Trophoblast cell (in vitro differentiated cells and primary cell): ENCODE data around the gene TPK1.

Source experiments
- DNase-seq, 2 donors: peaks; one replicate each; pipeline ENCODE4 v3.0.0-alpha.2; 2016
- H2AFZ ChIP-seq: 2 replicates; pipeline ENCODE4 v1.6.1; 2013; ENCODE audit warnings: low read length, moderate library complexity, mild to moderate bottlenecking; ENCODE audit not compliant: insufficient read depth, poor library complexity
- H2AK5ac ChIP-seq: 2 replicates; pipeline ENCODE4 v1.6.1; 2013; ENCODE audit warnings: mild to moderate bottlenecking, low read length
- H2BK120ac ChIP-seq: 2 replicates; pipeline ENCODE4 v1.6.1; 2013; ENCODE audit warnings: low read length, mild to moderate bottlenecking, moderate library complexity; ENCODE audit not compliant: insufficient read depth, poor library complexity
- H2BK12ac ChIP-seq: 2 replicates; pipeline ENCODE4 v1.6.1; 2013; ENCODE audit warnings: mild to moderate bottlenecking, low read length, moderate library complexity
- H2BK5ac ChIP-seq: 2 replicates; pipeline ENCODE4 v1.6.1; 2013; ENCODE audit warnings: low read length, low read depth, moderate library complexity, mild to moderate bottlenecking; ENCODE audit not compliant: poor library complexity
- H3K14ac ChIP-seq: 2 replicates; pipeline ENCODE4 v1.6.1; 2013; ENCODE audit warnings: mild to moderate bottlenecking, low read length
- H3K18ac ChIP-seq: 2 replicates; pipeline ENCODE4 v1.6.1; 2013; ENCODE audit warnings: mild to moderate bottlenecking, low read length
- H3K23ac ChIP-seq: 2 replicates; pipeline ENCODE4 v1.6.1; 2013; ENCODE audit warnings: low read length
- H3K27ac ChIP-seq: 2 replicates; pipeline ENCODE4 v1.5.1; 2013; ENCODE audit warnings: low read depth, mild to moderate bottlenecking, inconsistent platforms, low read length, moderate library complexity
- H3K27me3 ChIP-seq: 2 replicates; pipeline ENCODE4 v1.6.1; 2013; ENCODE audit warnings: inconsistent platforms, mild to moderate bottlenecking, low read length, moderate library complexity; ENCODE audit not compliant: insufficient read depth
- H3K36me3 ChIP-seq, 2 experiments: 1 replicate in 1 of 2; 2 replicates in 1 of 2; pipeline ENCODE4 v1.6.1; 2013; ENCODE audit warnings: low read length in 2 of 2, mild to moderate bottlenecking in 2 of 2, moderate library complexity in 1 of 2; ENCODE audit not compliant: insufficient read depth in 2 of 2, control insufficient read depth in 1 of 2
- H3K4ac ChIP-seq: 2 replicates; pipeline ENCODE4 v1.6.1; 2013; ENCODE audit warnings: low read depth, mild to moderate bottlenecking, low read length, moderate library complexity
- H3K4me1 ChIP-seq, 2 experiments: 1 replicate in 1 of 2; 2 replicates in 1 of 2; pipeline ENCODE4 v1.6.1; 2013; ENCODE audit warnings: low read length in 2 of 2, mild to moderate bottlenecking in 2 of 2, moderate library complexity in 1 of 2; ENCODE audit not compliant: insufficient read depth in 2 of 2, control insufficient read depth in 1 of 2
- H3K4me2 ChIP-seq: 2 replicates; pipeline ENCODE4 v1.6.1; 2013; ENCODE audit warnings: inconsistent platforms, mild to moderate bottlenecking, low read length, moderate library complexity
- H3K4me3 ChIP-seq: 2 replicates; pipeline ENCODE4 v1.5.1; 2013; ENCODE audit warnings: mild to moderate bottlenecking, low read depth, low read length, inconsistent platforms
- H3K79me1 ChIP-seq: one replicate; pipeline ENCODE4 v1.6.1; 2013; ENCODE audit warnings: low read length
- H3K79me2 ChIP-seq: 2 replicates; pipeline ENCODE4 v1.6.1; 2013; ENCODE audit warnings: low read length, mild to moderate bottlenecking; ENCODE audit not compliant: control insufficient read depth, insufficient read depth, poor library complexity
- H3K9ac ChIP-seq: 2 replicates; pipeline ENCODE4 v1.6.1; 2013; ENCODE audit warnings: mild to moderate bottlenecking, low read length
- H3K9me3 ChIP-seq: 2 replicates; pipeline ENCODE4 v1.6.1; 2013; ENCODE audit warnings: low read depth, mild to moderate bottlenecking, control low read depth, inconsistent platforms, low read length; ENCODE audit not compliant: insufficient read depth
- H4K12ac ChIP-seq: 2 replicates; pipeline ENCODE4 v1.6.1; 2013; ENCODE audit warnings: low read depth, mild to moderate bottlenecking, low read length, moderate library complexity
- H4K8ac ChIP-seq: 2 replicates; pipeline ENCODE4 v1.6.1; 2013; ENCODE audit warnings: low read depth, mild to moderate bottlenecking, low read length, moderate library complexity
- H4K91ac ChIP-seq: one replicate; pipeline ENCODE4 v1.6.1; 2013; ENCODE audit warnings: low read depth, mild to moderate bottlenecking, low read length, moderate library complexity
- WGBS: extraction: QIAGEN DNeasy Blood & Tissue Kit; methylation state at CpG from one replicate; pipeline ENCODE4 v1.1.7; 2013; ENCODE audit warnings: missing lambda C conversion rate; ENCODE audit not compliant: insufficient read length, insufficient coverage; ENCODE audit errors: extremely low coverage; 5-methylcytosine and 5-hydroxymethylcytosine counted together

The TPK1 gene

DNA sequence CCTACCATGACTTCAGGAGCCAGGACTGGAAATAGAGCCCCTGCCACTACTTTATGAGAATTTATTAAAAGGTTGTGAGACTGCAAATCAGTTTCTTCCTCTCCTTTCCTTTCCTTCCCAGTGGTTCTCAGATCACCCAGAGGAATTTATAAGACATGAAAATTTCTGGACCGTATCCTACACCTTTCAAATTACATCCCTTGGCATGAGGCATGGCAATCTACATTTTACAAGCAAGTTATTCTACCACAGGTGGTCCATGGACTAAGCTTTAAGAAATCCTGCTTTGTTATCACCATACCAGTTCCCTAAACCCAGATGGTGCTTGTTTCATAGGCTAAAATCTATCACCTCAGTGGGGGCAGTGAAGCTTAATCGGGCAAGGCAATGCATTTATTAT, 66.5 kb downstream of the TPK1 start:
- no peak overlapping the region for H3K23ac ChIP-seq
- H3K9ac ChIP-seq = no peak overlapping the region
- H3K4me3 ChIP-seq = no peak overlapping the region
- H3K4me1 ChIP-seq = no peaks in the 10 kb centered on the region
- no peak overlapping the region for H3K4me2 ChIP-seq
- no peak overlapping the region for H4K8ac ChIP-seq
- no CpG with 5 or more reads among the region's 2 CpGs for WGBS
- H3K79me1 ChIP-seq = no peaks in the 10 kb centered on the region
- no peaks in the 10 kb centered on the region for H3K9me3 ChIP-seq
- no peak overlapping the region for H3K4ac ChIP-seq
- no peak for DNase-seq
- no peak overlapping the region for H3K18ac ChIP-seq
- H3K27me3 ChIP-seq = no peaks in the 10 kb centered on the region
- H4K91ac ChIP-seq = no peak overlapping the region
- H2AK5ac ChIP-seq = no peak overlapping the region
- no peak overlapping the region for H2BK120ac ChIP-seq
- H2BK5ac ChIP-seq = no peak overlapping the region
- no peaks in the 10 kb centered on the region for H3K36me3 ChIP-seq
- H3K79me2 ChIP-seq = no peaks in the 10 kb centered on the region
- no peak overlapping the region for H4K12ac ChIP-seq
- no peak overlapping the region for H3K27ac ChIP-seq
- H2BK12ac ChIP-seq = no peak overlapping the region
- H3K14ac ChIP-seq = no peak overlapping the region
- H2AFZ ChIP-seq = no peak overlapping the region

DNA sequence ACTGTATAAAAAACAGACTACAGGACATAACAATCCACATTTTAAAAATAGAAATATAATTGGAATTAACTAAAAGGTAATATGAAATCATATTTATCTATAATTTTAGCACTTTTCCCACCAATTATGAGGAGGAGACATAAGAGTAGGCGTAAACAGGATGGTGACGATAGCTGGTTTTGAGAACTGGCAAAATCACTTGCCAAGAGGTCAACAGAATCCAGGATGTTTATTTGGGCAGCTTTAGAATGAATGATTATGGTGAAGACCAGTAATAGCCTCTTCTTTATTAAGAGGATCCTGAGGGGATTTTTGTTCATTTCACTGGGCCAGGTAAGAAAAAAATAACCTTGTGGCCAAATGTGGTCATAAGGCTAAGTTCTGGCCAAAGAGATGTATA, 67.2 kb downstream of the TPK1 start:
- H3K36me3 ChIP-seq = no peaks in the 10 kb centered on the region
- H2BK12ac ChIP-seq = no peak overlapping the region
- H3K79me2 ChIP-seq = no peaks in the 10 kb centered on the region
- H3K4me3 ChIP-seq = no peak overlapping the region
- no peaks in the 10 kb centered on the region for H3K4me1 ChIP-seq
- H2AFZ ChIP-seq = no peak overlapping the region
- no peak for DNase-seq
- no peak overlapping the region for H3K18ac ChIP-seq
- no peak overlapping the region for H3K4ac ChIP-seq
- no peak overlapping the region for H2AK5ac ChIP-seq
- H4K12ac ChIP-seq = no peak overlapping the region
- H3K4me2 ChIP-seq = no peak overlapping the region
- no peaks in the 10 kb centered on the region for H3K27me3 ChIP-seq
- no peaks in the 10 kb centered on the region for H3K9me3 ChIP-seq
- H3K79me1 ChIP-seq = no peaks in the 10 kb centered on the region
- no CpG with 5 or more reads among the region's 2 CpGs for WGBS
- H2BK120ac ChIP-seq = no peak overlapping the region
- no peak overlapping the region for H2BK5ac ChIP-seq
- H3K14ac ChIP-seq = no peak overlapping the region
- H3K23ac ChIP-seq = no peak overlapping the region
- H4K8ac ChIP-seq = no peak overlapping the region
- no peak overlapping the region for H3K9ac ChIP-seq
- no peak overlapping the region for H3K27ac ChIP-seq
- H4K91ac ChIP-seq = no peak overlapping the region

DNA sequence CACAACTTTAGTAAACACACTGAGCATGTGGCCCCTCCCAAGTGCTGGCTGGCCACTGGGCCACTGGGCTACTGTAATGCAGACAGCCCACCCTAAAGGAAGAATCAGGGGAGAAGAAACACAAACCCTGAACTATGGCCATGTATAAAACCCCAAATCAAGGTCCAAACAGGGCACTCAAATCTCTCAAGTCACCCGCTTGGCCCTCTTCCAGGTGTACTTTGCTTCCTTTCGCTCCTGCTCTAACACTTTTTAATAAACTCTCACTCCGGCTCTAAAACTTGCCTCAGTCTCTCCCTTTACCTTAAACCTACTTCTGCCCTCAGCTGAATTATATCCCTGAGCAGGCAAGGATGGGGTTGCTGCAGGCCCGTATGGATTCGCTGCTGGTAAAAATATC, 72.6 kb downstream of the TPK1 start:
- Histone ChIP-seq H3K9me3 (no peaks in the 10 kb centered on the region), H2BK120ac (no peak overlapping the region), H3K23ac (no peak overlapping the region), H3K79me1 (no peaks in the 10 kb centered on the region), H2BK5ac (no peak overlapping the region), H4K8ac (no peak overlapping the region), H3K4me3 (no peak overlapping the region), H3K4me1 (peaks cover 0 to 2% of the 10 kb centered on the region in 2 experiments), H2AFZ (no peak overlapping the region), H3K27ac (no peak overlapping the region), H3K18ac (no peak overlapping the region), H2AK5ac (no peak overlapping the region), H3K79me2 (no peaks in the 10 kb centered on the region), H3K36me3 (no peaks in the 10 kb centered on the region), H3K27me3 (no peaks in the 10 kb centered on the region), H3K9ac (no peak overlapping the region), H4K12ac (no peak overlapping the region), H3K4me2 (no peak overlapping the region), H2BK12ac (no peak overlapping the region), H3K4ac (no peak overlapping the region), H3K14ac (no peak overlapping the region), H4K91ac (no peak overlapping the region)
- DNase-seq = no peak
- WGBS = no CpG with 5 or more reads among the region's 5 CpGs

DNA sequence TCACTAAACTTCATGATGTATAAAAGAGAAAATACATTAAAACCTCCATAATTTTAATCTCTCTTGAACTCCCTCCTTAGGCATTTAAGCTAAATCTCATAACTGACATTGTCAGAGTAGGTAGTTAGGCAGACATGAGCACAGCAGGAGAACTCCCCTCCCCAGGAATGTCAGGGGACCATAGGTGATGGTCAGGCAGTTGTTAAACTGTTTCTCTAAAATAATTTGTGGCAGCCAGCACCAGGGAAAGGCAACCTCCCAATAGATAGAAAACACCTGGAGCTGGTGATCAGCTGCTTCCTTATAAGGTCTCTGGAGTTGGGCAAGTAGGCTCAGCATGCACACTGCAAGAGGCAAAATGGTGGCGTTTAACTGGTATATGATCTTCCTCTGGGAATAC, 73.0 kb downstream of the TPK1 start:
- Histone ChIP-seq H3K9ac (no peak overlapping the region), H2BK120ac (no peak overlapping the region), H3K4me2 (no peak overlapping the region), H3K18ac (no peak overlapping the region), H3K9me3 (no peaks in the 10 kb centered on the region), H2AK5ac (no peak overlapping the region), H3K79me1 (no peaks in the 10 kb centered on the region), H3K4me3 (no peak overlapping the region), H4K91ac (no peak overlapping the region), H2AFZ (no peak overlapping the region), H3K36me3 (no peaks in the 10 kb centered on the region), H2BK12ac (no peak overlapping the region), H3K4me1 (peaks cover 0 to 2% of the 10 kb centered on the region in 2 experiments), H3K79me2 (no peaks in the 10 kb centered on the region), H3K27ac (no peak overlapping the region), H3K23ac (no peak overlapping the region), H4K12ac (no peak overlapping the region), H3K4ac (no peak overlapping the region), H3K27me3 (no peaks in the 10 kb centered on the region), H2BK5ac (no peak overlapping the region), H4K8ac (no peak overlapping the region), H3K14ac (no peak overlapping the region)
- DNase-seq = no peak
- WGBS = no CpG with 5 or more reads among the region's 1 CpG
